Stimulated activated CD4-positive, alpha-beta T cell treated with anti-CD3 and anti-CD28 coated beads, Interleukin-1b, Interleukin-23, amount 100 ng/mL, for 24 hours (primary cell): ENCODE measurements around the gene PRKCB.
"Not testable (repeated sequence)": the region's sequence is repeated elsewhere in the genome, so short reads cannot be mapped to it uniquely, and the experiment has no call there.

Source experiments
- DNase-seq, 4 experiments: peaks; one replicate each; pipeline ENCODE4 v3.0.0-alpha.2; 2020; ENCODE audit warnings: low read depth in 4 of 4, low spot score in 1 of 4

Gene PRKCB

GRCh38 chr16:24075931-24076716 lies 240.3 kb downstream of the PRKCB start:
- peak in 1 of 4 experiments; percentile 15 for DNase-seq

GRCh38 chr16:24077292-24077691 lies 241.5 kb downstream of the PRKCB start:
- DNase-seq: no peak

GRCh38 chr16:24077966-24078365 lies 242.2 kb downstream of the PRKCB start:
- DNase-seq: no peak

- DNase-seq: no peak
These were observed 249.9 kb downstream of the PRKCB start for GRCh38 chr16:24085666-24086065.

GRCh38 chr16:24087891-24088410 lies 252.2 kb downstream of the PRKCB start:
- DNase-seq: no peak

GRCh38 chr16:24088767-24089166 lies 253.0 kb downstream of the PRKCB start:
- no peak for DNase-seq

- DNase-seq: no peak
These were observed 255.3 kb downstream of the PRKCB start for GRCh38 chr16:24091125-24091524.

- DNase-seq: no peak
These were observed 257.3 kb downstream of the PRKCB start for GRCh38 chr16:24093049-24093448.

GRCh38 chr16:24094660-24095059 lies 258.9 kb downstream of the PRKCB start:
- DNase-seq: no peak

GRCh38 chr16:24098896-24099295 lies 263.1 kb downstream of the PRKCB start:
- DNase-seq: no peak

- DNase-seq: no peak
These were observed 265.6 kb downstream of the PRKCB start for GRCh38 chr16:24101431-24101830.

GRCh38 chr16:24102209-24102660 lies 266.5 kb downstream of the PRKCB start:
- DNase-seq: no peak

- DNase-seq: not testable (repeated sequence)
These were observed 269.7 kb downstream of the PRKCB start for GRCh38 chr16:24105471-24105870.

GRCh38 chr16:24108090-24108489 lies 272.3 kb downstream of the PRKCB start:
- DNase-seq: not testable (repeated sequence)

- DNase-seq: no peak
These were observed 276.0 kb downstream of the PRKCB start for GRCh38 chr16:24111724-24112302.

- DNase-seq: no peak
These were observed 277.4 kb downstream of the PRKCB start for GRCh38 chr16:24113115-24113745.

- DNase-seq: no peak
These were observed 279.1 kb downstream of the PRKCB start for GRCh38 chr16:24114876-24115275.

GRCh38 chr16:24116046-24116776 lies 280.4 kb downstream of the PRKCB start:
- DNase-seq: no peak

- DNase-seq: no peak
These were observed 281.2 kb downstream of the PRKCB start for GRCh38 chr16:24116989-24117388.

GRCh38 chr16:24117680-24118079 lies 281.9 kb downstream of the PRKCB start:
- no peak for DNase-seq

GRCh38 chr16:24118126-24118821 lies 282.5 kb downstream of the PRKCB start:
- DNase-seq: no peak
